Right lobe of liver (tissue), 4 donors: ENCODE results near the gene ARID5B.

ENCODE experiments used
- POLR2A ChIP-seq: fragments of 450-650 bp; IDR thresholded peaks from one replicate; pipeline ENCODE4 v1.6.1; 2017; ENCODE audit warnings: antibody characterized with exemption, mild to moderate bottlenecking
- TF ChIP-seq, protein P1 (sequence below), 4 donors: fragments of 200-600 bp in 3 of 4; fragments of 450-650 bp in 1 of 4; IDR thresholded peaks; one replicate each; pipeline versions ENCODE4 v1.5.1 to v1.8.0; 2016 to 2022; ENCODE audit warnings: antibody characterized with exemption in 4 of 4, mild to moderate bottlenecking in 2 of 4
- donor health status: DM: no; HTN: no; CAD: no.
- donor health status: DM: no; HTN: no; CAD: no.
- donor health status: DM: no; HTN: yes; CAD: no.

DNA sequence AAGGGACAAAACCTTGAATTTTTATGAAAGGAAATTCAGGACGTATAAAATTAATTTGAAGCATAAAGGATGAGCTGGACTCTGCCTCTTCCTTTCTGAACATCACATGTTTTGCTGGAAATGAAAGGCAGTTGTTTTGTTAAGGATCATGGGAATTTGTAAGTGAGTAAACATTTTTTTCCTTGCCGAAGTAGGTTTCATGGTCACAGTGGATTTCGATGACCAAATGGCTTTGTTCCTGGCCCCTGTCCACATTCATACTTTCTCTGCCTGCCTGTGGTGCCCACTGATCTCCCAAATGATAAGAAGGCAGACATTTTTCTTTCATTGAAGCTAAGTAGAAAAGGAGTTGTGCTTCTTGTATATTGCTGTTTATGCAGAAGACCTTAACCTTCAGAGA, 104.2 kb downstream of the ARID5B start:
- TF ChIP-seq, protein P1, sequence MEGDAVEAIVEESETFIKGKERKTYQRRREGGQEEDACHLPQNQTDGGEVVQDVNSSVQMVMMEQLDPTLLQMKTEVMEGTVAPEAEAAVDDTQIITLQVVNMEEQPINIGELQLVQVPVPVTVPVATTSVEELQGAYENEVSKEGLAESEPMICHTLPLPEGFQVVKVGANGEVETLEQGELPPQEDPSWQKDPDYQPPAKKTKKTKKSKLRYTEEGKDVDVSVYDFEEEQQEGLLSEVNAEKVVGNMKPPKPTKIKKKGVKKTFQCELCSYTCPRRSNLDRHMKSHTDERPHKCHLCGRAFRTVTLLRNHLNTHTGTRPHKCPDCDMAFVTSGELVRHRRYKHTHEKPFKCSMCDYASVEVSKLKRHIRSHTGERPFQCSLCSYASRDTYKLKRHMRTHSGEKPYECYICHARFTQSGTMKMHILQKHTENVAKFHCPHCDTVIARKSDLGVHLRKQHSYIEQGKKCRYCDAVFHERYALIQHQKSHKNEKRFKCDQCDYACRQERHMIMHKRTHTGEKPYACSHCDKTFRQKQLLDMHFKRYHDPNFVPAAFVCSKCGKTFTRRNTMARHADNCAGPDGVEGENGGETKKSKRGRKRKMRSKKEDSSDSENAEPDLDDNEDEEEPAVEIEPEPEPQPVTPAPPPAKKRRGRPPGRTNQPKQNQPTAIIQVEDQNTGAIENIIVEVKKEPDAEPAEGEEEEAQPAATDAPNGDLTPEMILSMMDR (IDR thresholded peaks at IDR 0.05): no peak
- TF ChIP-seq POLR2A: no peak
